Heart left ventricle (tissue), 13 donors: ENCODE results near the gene CBY3.
"Not testable (repeated sequence)": the region's sequence is repeated elsewhere in the genome, so short reads cannot be mapped to it uniquely, and the experiment has no call there.

Source experiments
- POLR2A ChIP-seq, 2 donors: fragments of 450-650 bp; IDR thresholded peaks; one replicate each; pipeline ENCODE4 v1.6.1; 2017; ENCODE audit warnings: antibody characterized with exemption in 2 of 2, mild to moderate bottlenecking in 2 of 2, moderate library complexity in 2 of 2
- TF ChIP-seq, protein P1 (sequence below), 12 donors: fragments of 200-600 bp; sonication (generic) in 4 of 12; IDR thresholded peaks; one replicate each; pipeline versions ENCODE4 v1.5.0 to v1.8.0; 2018 to 2022; ENCODE audit warnings: antibody characterized with exemption in 12 of 12, mild to moderate bottlenecking in 5 of 12
- donor health status: ischemic (EF 13 %, LVEDD 7.1; RV severe dilation, severe dysfunction).
- donor health status: DM: no; HTN: yes; CAD: no.
- donor health status: DM: no; HTN: no; CAD: no.
- donor health status: ischemic (EF 25% LVEDD 6.9; RV normal size, moderate dysfunction).
- donor health status: ischemic (EF 25% LVEDD 5.7; RV mildly dilated, moderate dysfunction).
- donor health status: ischemic (EF 35%, LVEDD 5.7; RV mildly dilated, moderate dysfunction).
- donor health status: nonischemic (EF 11% LVEDD 7.7; RV severe dilation, severe dysfunction).
- donor health status: DM: yes; HTN: yes; CAD: no.
- donor health status: PGD.
- donor health status: ischemic (EF 29% LVEDD 5.4; RV normal size, mild dysfunction).
- donor health status: nonischemic (EF 23%, LVEDD 6.1; RV moderate dilation, normal function).

DNA sequence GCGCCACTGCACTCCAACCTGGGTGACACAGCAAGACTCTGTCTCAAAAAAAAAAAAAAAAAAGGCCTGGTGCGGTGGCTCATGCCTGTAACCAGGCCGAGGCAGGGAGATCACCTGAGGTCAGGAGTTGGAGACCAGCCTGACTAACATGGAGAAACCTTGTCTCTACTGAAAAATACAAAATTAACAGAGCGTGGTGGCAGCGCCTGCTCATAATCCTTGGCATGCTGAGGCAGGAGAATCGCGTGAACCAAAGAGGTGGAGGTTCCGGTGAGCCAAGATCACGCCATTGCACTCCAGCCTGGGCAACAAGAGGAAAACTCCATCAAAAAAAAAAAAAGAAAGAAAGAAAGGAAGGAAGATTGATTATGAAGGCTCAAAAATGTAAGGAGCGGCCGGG is 41.5 kb downstream of the CBY3 start:
- TF ChIP-seq, protein P1, sequence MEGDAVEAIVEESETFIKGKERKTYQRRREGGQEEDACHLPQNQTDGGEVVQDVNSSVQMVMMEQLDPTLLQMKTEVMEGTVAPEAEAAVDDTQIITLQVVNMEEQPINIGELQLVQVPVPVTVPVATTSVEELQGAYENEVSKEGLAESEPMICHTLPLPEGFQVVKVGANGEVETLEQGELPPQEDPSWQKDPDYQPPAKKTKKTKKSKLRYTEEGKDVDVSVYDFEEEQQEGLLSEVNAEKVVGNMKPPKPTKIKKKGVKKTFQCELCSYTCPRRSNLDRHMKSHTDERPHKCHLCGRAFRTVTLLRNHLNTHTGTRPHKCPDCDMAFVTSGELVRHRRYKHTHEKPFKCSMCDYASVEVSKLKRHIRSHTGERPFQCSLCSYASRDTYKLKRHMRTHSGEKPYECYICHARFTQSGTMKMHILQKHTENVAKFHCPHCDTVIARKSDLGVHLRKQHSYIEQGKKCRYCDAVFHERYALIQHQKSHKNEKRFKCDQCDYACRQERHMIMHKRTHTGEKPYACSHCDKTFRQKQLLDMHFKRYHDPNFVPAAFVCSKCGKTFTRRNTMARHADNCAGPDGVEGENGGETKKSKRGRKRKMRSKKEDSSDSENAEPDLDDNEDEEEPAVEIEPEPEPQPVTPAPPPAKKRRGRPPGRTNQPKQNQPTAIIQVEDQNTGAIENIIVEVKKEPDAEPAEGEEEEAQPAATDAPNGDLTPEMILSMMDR (IDR thresholded peaks at IDR 0.05): not testable (repeated sequence)
- TF ChIP-seq POLR2A (IDR thresholded peaks at IDR 0.05): not testable (repeated sequence)
